Lung (tissue), 12 donors: ENCODE data around the gene PTPRG. TPM values are rescaled to one million over a fixed set of nuclear protein-coding genes. Genes with fewer than 3 reads are reported as not detected.
A peak's percentile ranks its signal among the peaks of the same experiment; 100 is the strongest.

Experiments
- ATAC-seq: fragments of 200-7000 bp; cut with Tn5 transposase; one replicate; pipeline ENCODE4 v1.9.1; 2020; ENCODE audit warnings: moderate number of reproducible peaks; ENCODE audit not compliant: insufficient read depth, low FRiP score
- DNase-seq, 3 donors: peaks; one replicate each; pipeline ENCODE4 v3.0.0-alpha.2; 2013 to 2017
- H3K27ac ChIP-seq, 2 donors: one replicate each; pipeline ENCODE4 v1.5.1; 2013; ENCODE audit warnings: mild to moderate bottlenecking in 2 of 2, moderate library complexity in 2 of 2, control low read depth in 1 of 2, inconsistent platforms in 1 of 2, low read depth in 1 of 2, low read length in 1 of 2
- H3K27me3 ChIP-seq, 3 donors: one replicate each; pipeline ENCODE4 v1.5.1; 2013; ENCODE audit warnings: low read length in 2 of 3; ENCODE audit not compliant: control insufficient read depth in 3 of 3, insufficient read depth in 3 of 3
- H3K36me3 ChIP-seq, 4 donors: one replicate each; pipeline ENCODE4 v1.5.1; 2013; ENCODE audit warnings: low read length in 4 of 4, mild to moderate bottlenecking in 1 of 4, moderate library complexity in 1 of 4; ENCODE audit not compliant: control insufficient read depth in 4 of 4, insufficient read depth in 4 of 4
- H3K4me1 ChIP-seq, 5 donors: one replicate each; pipeline ENCODE4 v1.5.1; 2013; ENCODE audit warnings: low read length in 5 of 5, mild to moderate bottlenecking in 2 of 5, moderate library complexity in 1 of 5; ENCODE audit not compliant: control insufficient read depth in 5 of 5, insufficient read depth in 5 of 5
- H3K4me3 ChIP-seq: one replicate; pipeline ENCODE4 v1.5.1; 2013; ENCODE audit warnings: mild to moderate bottlenecking, control low read depth, moderate library complexity
- H3K9ac ChIP-seq, 2 donors: one replicate each; pipeline ENCODE4 v1.5.1; 2013; ENCODE audit warnings: low read length in 2 of 2, control low read depth in 1 of 2; ENCODE audit not compliant: insufficient read depth in 1 of 2
- H3K9me3 ChIP-seq, 4 donors: one replicate each; pipeline ENCODE4 v1.5.1; 2013; ENCODE audit warnings: low read length in 3 of 4, mild to moderate bottlenecking in 1 of 4, moderate library complexity in 1 of 4; ENCODE audit not compliant: control insufficient read depth in 4 of 4, insufficient read depth in 3 of 4
- WGBS, 2 donors: extraction: QIAGEN DNeasy Blood & Tissue Kit; methylation state at CpG; one replicate each; pipeline ENCODE4 v1.1.7; 2013; 5-methylcytosine and 5-hydroxymethylcytosine counted together
- polyA plus RNA-seq, 2 donors: library from polyadenylated mRNA; stranded (reverse); fragments of 200-250 nt; gene quantifications; one replicate each; pipeline ENCODE4 v1.2.1, GENCODE V29; 2013
- total RNA-seq, 2 donors: library from RNA; depleted of rRNA in 1 of 2; stranded (reverse); fragments of >200 nt in 1 of 2; gene quantifications; one replicate each; pipeline ENCODE4 v1.2.1, GENCODE V29; 2014 to 2021
- TF ChIP-seq, protein P1 (sequence below): IDR thresholded peaks from 2 replicates; pipeline ENCODE4 v1.5.1; 2012; ENCODE audit warnings: mild to moderate bottlenecking; ENCODE audit errors: control extremely low read depth, extremely low read depth
- donor health status: control.
- donor health status: control.
- donor health status: Bipolar disorder and iron deficiency.
- donor health status: healthy.
- donor health status: DM: yes; HTN: yes; CAD: no.

The PTPRG gene
- total and polyA plus RNA-seq, 4 donors: 8.5 to 131 (median 75.9) TPM

- no peaks in the 10 kb centered on the region for H3K27me3 ChIP-seq
- no peak overlapping the region for H3K4me3 ChIP-seq
- H3K9me3 ChIP-seq: no peaks in the 10 kb centered on the region
- DNase-seq (no peak), ATAC-seq (no peak)
- H3K9ac ChIP-seq: no peak overlapping the region
- peaks cover 0 to 33% (median 6%) of the 10 kb centered on the region in 5 donors for H3K4me1 ChIP-seq
- no peak overlapping the region for H3K27ac ChIP-seq
- WGBS, 2 donors: 86 to 92% methylated on average over 2 of the region's 2 CpGs
- H3K36me3 ChIP-seq: no peaks in the 10 kb centered on the region
- TF ChIP-seq, protein P1, sequence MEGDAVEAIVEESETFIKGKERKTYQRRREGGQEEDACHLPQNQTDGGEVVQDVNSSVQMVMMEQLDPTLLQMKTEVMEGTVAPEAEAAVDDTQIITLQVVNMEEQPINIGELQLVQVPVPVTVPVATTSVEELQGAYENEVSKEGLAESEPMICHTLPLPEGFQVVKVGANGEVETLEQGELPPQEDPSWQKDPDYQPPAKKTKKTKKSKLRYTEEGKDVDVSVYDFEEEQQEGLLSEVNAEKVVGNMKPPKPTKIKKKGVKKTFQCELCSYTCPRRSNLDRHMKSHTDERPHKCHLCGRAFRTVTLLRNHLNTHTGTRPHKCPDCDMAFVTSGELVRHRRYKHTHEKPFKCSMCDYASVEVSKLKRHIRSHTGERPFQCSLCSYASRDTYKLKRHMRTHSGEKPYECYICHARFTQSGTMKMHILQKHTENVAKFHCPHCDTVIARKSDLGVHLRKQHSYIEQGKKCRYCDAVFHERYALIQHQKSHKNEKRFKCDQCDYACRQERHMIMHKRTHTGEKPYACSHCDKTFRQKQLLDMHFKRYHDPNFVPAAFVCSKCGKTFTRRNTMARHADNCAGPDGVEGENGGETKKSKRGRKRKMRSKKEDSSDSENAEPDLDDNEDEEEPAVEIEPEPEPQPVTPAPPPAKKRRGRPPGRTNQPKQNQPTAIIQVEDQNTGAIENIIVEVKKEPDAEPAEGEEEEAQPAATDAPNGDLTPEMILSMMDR: no peak
Measured at GRCh38 chr3:61871644-61872043, 310.3 kb downstream of the PTPRG start.

GRCh38 chr3:61872077-61872706, 310.8 kb downstream of the PTPRG start:
- no peaks in the 10 kb centered on the region for H3K27me3 ChIP-seq

GRCh38 chr3:61875046-61875844, 313.9 kb downstream of the PTPRG start:
- Histone ChIP-seq H3K27me3 (no peaks in the 10 kb centered on the region), H3K9ac (no peak overlapping the region), H3K9me3 (no peaks in the 10 kb centered on the region), H3K4me3 (no peak overlapping the region), H3K36me3 (no peaks in the 10 kb centered on the region), H3K27ac (peak overlapping the region; percentile 1 to 9), H3K4me1 (peaks cover 3 to 38% (median 6%) of the 10 kb centered on the region in 5 donors)
- WGBS, 2 donors: 66 to 72% methylated on average over 11 of the region's 11 CpGs
- DNase-seq: peak in 2 of 3 donors; percentile 30 to 67
- TF ChIP-seq, protein P1: no peak
- no peak for ATAC-seq

More at GRCh38 chr3:61872077-61872706, 310.8 kb downstream of the PTPRG start:
- Histone ChIP-seq H3K4me1 (peaks cover 3 to 34% (median 6%) of the 10 kb centered on the region in 5 donors), H3K4me3 (no peak overlapping the region), H3K9me3 (no peaks in the 10 kb centered on the region), H3K27ac (no peak overlapping the region), H3K36me3 (no peaks in the 10 kb centered on the region), H3K9ac (no peak overlapping the region)
- ATAC-seq (no peak), DNase-seq (no peak)
- TF ChIP-seq, protein P1: no peak
- WGBS, 2 donors: 56 to 77% methylated on average over 5 of the region's 5 CpGs
